GM12874 (cell line): ENCODE data around the gene HOXB6.

Experiments
- TF ChIP-seq, protein P1 (sequence below): IDR thresholded peaks from 2 replicates; pipeline ENCODE4 v1.5.1; 2011; ENCODE audit warnings: low read depth, mild to moderate bottlenecking, control low read depth, low read length, moderate library complexity; ENCODE audit not compliant: insufficient read depth

The HOXB6 gene

DNA sequence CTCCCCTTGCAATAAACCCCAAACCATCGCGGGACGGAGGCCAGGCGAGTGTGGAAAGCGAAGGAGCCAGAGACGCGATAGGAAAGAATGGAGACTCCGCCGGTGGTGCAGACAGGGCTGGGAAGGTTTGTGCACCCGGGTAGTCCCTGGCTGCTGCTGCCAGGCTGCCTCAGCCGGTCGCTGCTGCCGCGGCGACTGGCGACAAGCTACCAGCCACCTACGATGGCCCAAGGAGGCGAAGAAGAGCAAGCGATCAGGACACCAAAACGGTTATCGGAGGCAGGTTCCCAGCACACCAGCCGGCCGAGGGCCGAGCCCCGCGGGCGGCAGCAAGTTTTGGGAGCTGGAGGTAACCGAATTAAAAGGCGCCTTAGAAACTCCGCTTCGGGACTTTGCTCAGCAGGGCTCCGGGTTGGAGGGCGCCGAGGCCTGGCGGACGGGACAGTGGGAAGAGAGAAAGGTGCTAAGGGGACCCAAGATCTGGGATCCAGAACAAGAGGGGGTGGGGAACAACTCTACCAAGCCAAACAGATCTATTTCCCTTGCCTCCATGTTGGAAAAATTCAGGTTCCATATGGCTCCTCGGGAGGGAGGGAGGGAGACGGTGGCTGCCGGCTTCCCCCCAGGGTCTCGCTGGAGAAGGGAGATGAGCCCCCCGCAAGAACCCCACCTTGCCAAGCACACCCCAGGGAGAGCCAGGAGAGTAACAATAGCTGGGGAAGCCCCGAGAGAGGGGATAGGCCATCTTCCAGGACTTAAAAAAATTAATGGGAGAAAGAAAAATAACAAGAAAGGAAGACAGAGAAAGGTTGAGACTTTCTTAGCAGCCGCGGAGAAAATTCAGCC, 50.2 kb downstream of the HOXB6 start:
- TF ChIP-seq, protein P1, sequence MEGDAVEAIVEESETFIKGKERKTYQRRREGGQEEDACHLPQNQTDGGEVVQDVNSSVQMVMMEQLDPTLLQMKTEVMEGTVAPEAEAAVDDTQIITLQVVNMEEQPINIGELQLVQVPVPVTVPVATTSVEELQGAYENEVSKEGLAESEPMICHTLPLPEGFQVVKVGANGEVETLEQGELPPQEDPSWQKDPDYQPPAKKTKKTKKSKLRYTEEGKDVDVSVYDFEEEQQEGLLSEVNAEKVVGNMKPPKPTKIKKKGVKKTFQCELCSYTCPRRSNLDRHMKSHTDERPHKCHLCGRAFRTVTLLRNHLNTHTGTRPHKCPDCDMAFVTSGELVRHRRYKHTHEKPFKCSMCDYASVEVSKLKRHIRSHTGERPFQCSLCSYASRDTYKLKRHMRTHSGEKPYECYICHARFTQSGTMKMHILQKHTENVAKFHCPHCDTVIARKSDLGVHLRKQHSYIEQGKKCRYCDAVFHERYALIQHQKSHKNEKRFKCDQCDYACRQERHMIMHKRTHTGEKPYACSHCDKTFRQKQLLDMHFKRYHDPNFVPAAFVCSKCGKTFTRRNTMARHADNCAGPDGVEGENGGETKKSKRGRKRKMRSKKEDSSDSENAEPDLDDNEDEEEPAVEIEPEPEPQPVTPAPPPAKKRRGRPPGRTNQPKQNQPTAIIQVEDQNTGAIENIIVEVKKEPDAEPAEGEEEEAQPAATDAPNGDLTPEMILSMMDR, result no peak

DNA sequence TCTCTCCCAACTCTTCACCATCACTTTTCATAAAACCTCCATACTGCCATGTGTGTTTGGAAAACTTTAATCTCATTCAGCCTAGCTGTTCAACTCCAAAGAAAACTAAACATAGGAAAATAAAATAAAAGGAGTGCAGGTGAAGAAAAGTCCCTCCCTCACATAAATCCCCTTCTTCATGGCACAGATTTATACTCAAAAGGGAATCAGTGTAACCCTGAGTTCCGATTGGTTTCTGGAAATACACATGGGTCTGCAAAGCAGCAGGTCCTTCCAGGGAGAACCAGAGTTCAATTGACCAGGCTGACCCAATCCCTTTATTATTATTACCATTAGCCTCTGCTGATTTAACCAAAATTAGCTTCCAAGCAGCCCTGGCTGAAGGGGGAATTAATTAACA, 51.0 kb downstream of the HOXB6 start:
- TF ChIP-seq, protein P1, result no peak

DNA sequence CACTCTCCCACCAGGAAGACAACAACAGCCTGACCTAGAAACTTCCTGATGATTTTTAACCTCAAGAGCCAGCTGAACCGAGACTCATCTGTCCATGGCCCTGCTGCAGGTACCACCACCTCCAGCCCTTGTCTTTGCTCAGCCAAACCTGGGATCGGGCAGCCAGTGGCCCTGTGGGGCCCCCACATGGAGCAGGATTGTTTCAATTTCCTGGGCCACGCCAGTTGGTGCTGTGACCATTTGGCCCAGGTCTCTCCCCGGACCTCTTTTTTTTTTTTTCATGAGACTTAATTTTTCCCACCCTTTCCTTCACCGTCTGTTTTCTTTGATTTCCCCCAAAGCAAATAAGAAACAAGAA, 51.6 kb downstream of the HOXB6 start:
- TF ChIP-seq, protein P1, result no peak

DNA sequence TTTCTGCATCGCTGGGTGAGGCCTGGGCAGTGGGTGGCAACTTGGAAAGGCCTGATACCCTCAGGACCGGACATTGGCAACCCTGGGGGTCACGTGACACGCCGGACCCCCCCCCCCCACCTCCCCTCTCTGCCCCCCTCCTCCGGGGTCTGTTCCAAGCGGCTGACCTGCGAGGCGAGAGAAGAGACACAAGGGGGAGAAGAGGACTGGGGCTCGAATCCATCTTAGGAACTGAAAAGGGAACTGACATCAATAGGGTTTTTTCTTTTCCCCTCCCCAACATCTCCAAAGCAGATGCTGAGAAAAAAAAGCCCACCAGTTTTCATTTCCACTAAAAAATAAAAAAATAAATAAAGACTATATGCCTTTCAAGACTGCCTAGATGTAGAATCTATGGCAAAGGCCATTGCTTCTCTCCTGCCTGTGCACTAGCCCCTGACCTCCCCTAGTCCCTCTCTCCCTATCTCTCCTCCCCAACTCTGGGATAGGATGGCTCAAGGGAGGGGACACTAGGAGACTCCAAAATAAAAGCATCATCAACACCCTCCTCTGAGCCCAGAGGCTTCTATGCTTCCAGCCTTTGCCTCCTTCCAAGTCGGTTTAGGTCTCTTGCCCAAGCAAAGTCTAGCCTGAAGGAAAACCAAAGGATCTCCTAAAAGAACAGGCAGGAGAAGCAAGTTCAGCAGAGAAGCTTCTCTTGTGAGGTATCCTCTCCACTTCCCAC, 52.2 kb downstream of the HOXB6 start:
- TF ChIP-seq, protein P1, result no peak

DNA sequence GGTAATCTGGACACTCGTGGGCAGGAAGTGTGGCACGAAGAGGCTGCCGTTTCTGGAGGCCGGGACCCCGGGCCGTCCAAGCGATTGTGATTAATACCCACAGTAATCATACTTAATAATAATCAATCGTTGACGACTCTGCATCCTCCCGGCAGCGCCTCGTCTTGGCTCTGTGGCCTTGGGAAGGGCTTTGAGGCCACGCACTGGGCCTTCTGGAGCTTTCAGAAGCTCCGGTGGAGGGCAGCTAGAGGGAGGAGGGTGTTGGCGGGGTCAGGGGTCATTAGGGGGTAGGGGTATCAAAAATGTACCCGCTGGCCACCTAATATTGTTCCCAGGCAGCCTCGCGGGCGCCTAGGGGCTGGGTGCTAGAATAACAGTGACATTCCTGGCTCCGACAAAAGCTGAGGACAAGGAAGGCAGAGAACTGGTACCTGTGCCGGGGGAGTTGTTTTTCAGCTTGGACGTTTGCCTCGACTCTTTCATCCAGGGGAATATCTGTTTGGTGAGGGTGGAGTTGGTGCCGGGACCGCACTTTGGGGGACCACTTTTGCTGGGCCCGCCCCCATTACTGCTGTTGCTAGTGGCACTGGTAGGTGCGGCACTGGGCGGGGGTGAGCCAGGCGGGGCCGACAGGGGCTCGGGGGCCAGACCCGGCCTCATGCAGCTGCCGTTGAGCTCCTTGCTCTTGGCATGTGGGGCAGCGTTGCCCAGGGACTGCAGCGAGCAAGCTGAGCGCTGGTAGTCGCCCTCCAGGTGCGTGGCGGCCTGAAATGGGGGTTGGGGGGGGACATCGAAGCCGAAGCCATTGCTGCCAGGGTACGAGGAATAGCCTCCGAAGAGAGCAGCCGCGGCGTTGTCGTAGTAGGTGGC, 53.0 kb downstream of the HOXB6 start:
- TF ChIP-seq, protein P1, result no peak

DNA sequence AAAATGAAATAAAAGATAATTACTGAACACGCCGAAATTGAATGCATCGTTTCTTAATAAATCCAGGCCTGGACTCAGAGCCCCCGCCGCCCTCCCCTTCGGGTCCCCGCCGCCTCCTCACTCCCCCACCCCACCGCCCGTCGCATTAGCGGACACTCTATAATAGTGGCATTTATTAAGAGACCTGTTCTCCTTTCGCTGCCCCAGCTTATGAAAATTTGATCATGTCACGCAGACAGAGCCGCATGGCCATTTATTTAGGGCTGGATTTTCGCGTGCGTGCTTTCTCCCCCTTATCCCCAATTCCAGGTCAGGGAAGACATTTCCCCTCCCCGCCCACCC, 53.6 kb downstream of the HOXB6 start:
- TF ChIP-seq, protein P1, result no peak
